ELF-1 (cell line): ENCODE data around the gene TRAF3.
"Not testable (repeated sequence)": the region's sequence is repeated elsewhere in the genome, so short reads cannot be mapped to it uniquely, and the experiment has no call there.

ENCODE experiments used
- DNase-seq: peaks from one replicate; pipeline ENCODE4 v3.0.0-alpha.2; 2016; ENCODE audit warnings: low read depth, low spot score

Gene TRAF3

GRCh38 chr14:102923925-102924486 is 146.8 kb downstream of the TRAF3 start:
- DNase-seq, result no peak

GRCh38 chr14:102924632-102925588 is 147.7 kb downstream of the TRAF3 start:
- no peak for DNase-seq

- no peak for DNase-seq
These were observed 148.4 kb downstream of the TRAF3 start for GRCh38 chr14:102925646-102926045.

- DNase-seq, result no peak
These were observed 148.9 kb downstream of the TRAF3 start for GRCh38 chr14:102926104-102926503.

- not testable (repeated sequence) for DNase-seq
These were observed 149.6 kb downstream of the TRAF3 start for GRCh38 chr14:102926840-102927239.

GRCh38 chr14:102927346-102927877 is 150.2 kb downstream of the TRAF3 start:
- DNase-seq, result no peak

- DNase-seq, result peak; percentile 31
These were observed 150.7 kb downstream of the TRAF3 start for GRCh38 chr14:102927878-102928411.

GRCh38 chr14:102928412-102929240 is 151.4 kb downstream of the TRAF3 start:
- peak; percentile 71 for DNase-seq

GRCh38 chr14:102929241-102930137 is 152.2 kb downstream of the TRAF3 start:
- DNase-seq, result no peak

GRCh38 chr14:102930138-102930752 is 153.0 kb downstream of the TRAF3 start:
- no peak for DNase-seq

GRCh38 chr14:102930753-102931579 is 153.7 kb downstream of the TRAF3 start:
- DNase-seq, result peak; percentile 44

- DNase-seq, result no peak
These were observed 154.5 kb downstream of the TRAF3 start for GRCh38 chr14:102931580-102932285.

- DNase-seq, result no peak
These were observed 155.4 kb downstream of the TRAF3 start for GRCh38 chr14:102932484-102933248.

- DNase-seq, result no peak
These were observed 156.5 kb downstream of the TRAF3 start for GRCh38 chr14:102933618-102934231.

GRCh38 chr14:102935756-102936155 is 158.5 kb downstream of the TRAF3 start:
- DNase-seq, result no peak

GRCh38 chr14:102937331-102938175 is 160.3 kb downstream of the TRAF3 start:
- DNase-seq, result no peak
